HTR-8/SVneo (cell line): ENCODE results near the gene RNF13.
"Not testable (repeated sequence)": the region's sequence is repeated elsewhere in the genome, so short reads cannot be mapped to it uniquely, and the experiment has no call there.

Experiments used
- DNase-seq: peaks from one replicate; pipeline ENCODE4 v3.0.0; 2011; ENCODE audit warnings: low spot score, mixed read lengths; ENCODE audit not compliant: insufficient read length
- FAIRE-seq: peaks from 2 replicates; lab custom pipeline; 2011; peaks lifted over from hg19 to GRCh38; lab: Jason Lieb, UNC

RNF13 gene

GRCh38 chr3:149832086-149832485 lies 19.1 kb downstream of the RNF13 start:
- FAIRE-seq: no peak
- DNase-seq: no peak

DNA sequence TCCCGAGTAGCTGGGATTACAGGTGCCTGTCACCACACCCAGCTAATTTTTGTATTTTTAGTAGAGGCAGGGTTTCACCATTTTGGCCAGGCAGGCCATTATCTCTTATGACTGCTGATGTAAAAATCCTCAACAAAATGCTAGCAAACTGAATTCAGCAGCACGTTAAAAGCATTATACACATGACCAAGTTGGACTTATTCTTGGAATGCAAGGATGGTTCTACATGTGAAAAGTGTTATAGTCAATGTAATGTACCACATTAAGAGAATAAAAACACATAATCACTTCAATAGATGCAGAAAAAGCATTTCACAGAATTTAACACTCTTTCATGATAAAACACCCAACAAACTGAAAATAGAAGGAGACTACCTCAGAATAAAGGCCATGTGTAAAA lies 20.2 kb downstream of the RNF13 start:
- no peak for DNase-seq
- FAIRE-seq: no peak

GRCh38 chr3:149838491-149838890 lies 25.5 kb downstream of the RNF13 start:
- FAIRE-seq, DNase-seq: not testable (repeated sequence)

GRCh38 chr3:149839469-149839868 lies 26.5 kb downstream of the RNF13 start:
- not testable (repeated sequence) for FAIRE-seq, DNase-seq

DNA sequence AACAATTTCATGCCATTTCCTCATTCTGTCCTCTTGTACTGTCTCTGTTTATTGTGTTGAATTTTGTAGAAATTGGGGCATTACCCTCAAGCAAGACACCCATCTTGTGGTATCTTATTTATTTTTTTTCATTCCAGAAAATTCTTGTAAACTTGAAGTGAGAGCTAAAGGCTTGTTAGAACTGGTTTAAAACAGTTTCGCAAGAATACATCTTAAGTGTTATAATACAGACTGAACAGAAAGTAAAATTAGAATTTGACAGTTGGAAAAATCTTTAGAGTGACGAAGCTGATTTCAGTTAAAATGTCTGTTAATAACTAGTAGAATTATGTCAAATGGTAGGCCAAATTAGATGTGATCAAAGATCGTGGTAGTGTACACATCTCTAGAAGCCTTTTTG lies 26.9 kb downstream of the RNF13 start:
- FAIRE-seq (no peak), DNase-seq (no peak)

- DNase-seq: no peak
- FAIRE-seq: no peak
Observed at GRCh38 chr3:149843502-149843901, 30.5 kb downstream of the RNF13 start.

DNA sequence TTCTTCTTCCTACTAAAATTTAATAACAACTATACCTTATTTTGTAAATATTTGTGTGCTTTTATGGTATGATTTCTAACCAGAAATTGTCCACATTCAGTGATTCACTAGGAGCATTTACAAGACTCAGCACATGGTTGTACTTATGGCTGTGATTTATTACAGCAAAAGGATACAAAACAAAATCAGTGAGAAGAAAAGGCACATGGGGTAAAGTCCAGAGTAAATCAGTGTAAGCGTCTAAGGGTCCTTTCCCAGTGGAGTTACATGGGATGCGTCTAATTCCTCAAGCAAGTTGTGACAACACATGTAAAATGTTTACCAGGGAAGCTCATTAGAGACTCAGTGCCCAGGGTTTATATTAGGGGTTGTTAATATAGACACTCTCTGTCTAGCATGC lies 31.1 kb downstream of the RNF13 start:
- no peak for FAIRE-seq
- DNase-seq: no peak

DNA sequence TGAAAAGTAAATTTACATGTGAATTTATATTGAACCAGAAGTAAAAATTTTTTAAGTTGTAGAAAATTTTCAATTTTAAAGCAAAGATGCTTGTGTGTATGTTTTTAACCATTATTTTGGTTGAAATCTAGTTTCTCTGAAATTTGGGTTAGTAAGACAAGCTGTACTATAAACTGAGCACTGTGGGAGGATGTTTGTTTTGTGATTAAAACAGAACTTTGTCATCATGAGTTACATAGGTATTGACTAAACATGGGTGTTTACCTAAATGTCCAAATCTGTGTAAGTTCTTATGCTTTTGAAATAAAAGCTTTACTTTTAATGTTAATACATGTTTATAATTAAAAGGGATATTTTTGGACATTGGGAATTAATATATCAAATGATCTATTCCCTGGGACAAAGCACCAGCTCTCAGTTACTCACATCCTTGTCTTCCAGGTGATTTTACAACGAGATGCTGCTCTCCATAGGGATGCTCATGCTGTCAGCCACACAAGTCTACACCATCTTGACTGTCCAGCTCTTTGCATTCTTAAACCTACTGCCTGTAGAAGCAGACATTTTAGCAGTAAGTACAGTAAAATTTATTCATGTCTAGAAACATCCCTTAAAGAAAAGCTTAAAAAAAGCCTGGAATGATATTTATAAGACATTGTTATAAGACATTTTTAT lies 32.7 kb downstream of the RNF13 start:
- FAIRE-seq: no peak
- DNase-seq: no peak

DNA sequence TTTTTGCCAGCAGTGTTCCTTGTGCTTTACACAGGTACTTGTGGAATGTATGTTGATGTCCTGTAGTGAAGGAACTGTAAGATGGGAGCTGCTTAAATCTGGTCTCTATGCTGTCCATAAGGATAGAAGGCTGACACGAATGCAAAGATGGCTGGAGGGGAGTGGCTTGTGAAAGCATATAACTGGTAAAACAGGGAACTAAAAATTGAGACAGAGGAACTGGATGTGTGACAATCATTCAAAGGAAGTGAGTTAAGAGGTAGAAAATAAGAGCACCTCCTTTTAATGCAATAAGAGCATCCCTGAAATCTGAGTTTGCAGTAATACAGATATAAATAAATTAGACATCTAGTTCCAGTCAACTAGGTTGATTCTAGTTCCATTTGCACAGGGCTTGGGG lies 35.2 kb downstream of the RNF13 start:
- no peak for FAIRE-seq
- DNase-seq: no peak

- FAIRE-seq (no peak), DNase-seq (no peak)
Observed at GRCh38 chr3:149848688-149849087, 35.7 kb downstream of the RNF13 start.

DNA sequence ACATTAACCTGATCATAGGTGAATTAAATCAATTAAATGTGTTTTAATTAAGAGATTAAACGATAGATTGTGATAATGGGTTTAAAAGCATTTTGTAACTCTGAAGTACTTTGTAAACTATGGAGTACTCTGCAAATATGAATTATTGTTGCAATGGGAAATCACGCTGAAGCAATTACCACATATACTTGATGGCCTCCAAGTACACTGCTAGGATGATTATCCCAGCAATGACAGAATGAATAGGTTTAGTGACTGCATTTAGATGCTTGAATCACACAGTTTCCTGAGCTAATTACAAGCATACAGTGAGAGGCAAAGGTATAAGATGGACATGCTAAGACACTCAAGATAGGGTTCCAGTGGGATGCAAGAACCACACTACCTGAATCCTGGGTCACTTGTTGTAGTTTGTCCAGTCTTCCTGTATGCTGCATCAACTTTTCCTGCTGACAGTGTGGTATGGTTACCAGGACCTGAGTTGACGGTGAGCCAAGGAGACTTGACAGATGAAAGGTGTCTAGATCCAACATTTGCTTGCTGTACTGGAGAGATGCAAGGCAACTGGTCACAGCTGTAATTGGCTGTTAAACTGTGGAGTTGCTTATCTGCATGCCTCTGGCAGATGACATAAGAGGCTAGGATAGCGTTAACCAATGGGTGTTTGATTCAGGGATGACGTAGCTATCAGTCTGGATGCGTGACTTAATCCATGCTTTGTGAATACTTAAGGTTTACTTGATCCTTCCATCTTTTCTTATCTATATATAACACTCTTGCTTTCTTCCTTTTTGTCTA lies 38.0 kb downstream of the RNF13 start:
- DNase-seq (no peak), FAIRE-seq (peak; percentile 83)

DNA sequence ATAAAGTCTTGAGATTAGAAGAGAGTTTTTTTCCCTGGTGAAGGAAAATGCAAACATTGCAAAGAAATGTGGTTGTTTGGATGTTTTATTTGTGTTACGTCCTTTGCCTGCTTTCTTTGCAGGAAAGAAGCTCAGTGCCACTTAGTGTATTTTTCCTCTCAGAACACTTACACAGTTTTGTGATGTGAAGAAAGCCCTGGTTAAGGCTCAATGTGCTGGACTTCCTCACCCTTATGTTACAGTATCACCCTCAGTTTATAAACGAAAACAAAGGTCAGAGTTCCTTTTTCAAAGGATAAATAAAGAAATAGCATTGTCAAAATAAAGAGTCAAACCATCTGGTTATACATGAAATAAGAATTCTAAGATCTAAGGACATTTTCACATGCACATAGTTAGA lies 45.9 kb downstream of the RNF13 start:
- DNase-seq (no peak), FAIRE-seq (no peak)

DNA sequence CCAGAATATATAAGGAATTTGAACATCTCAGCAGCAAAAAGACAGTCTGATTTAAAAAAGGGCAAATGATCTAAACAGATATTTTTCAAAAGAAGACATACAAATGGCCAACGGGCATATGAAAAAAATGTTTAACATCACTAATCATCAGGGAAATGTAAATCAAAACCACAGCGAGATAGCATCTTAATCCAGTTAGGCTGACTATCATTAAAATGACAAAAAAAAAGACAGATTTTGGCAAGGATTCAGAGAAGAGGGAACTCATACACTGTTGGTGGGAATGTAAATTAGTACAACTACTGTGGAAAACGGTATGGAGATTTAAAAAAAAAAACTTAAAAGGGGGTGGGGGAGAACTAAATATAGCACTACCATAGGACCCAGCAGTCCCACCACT lies 47.9 kb downstream of the RNF13 start:
- no peak for DNase-seq
- no peak for FAIRE-seq

DNA sequence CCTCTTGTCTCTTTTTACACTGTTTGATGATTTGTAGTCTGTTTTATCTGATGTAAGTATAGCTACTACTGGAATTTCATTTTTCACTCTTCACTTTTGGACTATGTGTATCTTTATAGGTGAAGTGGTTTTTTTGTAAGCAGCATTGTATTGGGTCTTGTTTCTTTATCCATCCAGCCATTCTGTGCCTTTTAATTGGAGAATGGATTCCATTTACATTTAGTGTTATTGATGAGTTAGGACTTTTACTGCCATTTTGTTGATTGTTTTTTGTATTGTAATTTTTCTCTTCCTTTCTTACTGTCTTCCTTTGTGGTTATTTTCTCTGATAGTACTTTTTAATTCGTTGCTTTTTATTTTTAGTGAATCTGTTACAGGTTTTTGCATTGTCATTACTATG lies 54.5 kb downstream of the RNF13 start:
- FAIRE-seq: no peak
- DNase-seq: no peak

GRCh38 chr3:149871855-149872254 lies 58.8 kb downstream of the RNF13 start:
- DNase-seq (no peak), FAIRE-seq (no peak)

GRCh38 chr3:149872589-149872988 lies 59.6 kb downstream of the RNF13 start:
- no peak for DNase-seq
- FAIRE-seq: no peak

DNA sequence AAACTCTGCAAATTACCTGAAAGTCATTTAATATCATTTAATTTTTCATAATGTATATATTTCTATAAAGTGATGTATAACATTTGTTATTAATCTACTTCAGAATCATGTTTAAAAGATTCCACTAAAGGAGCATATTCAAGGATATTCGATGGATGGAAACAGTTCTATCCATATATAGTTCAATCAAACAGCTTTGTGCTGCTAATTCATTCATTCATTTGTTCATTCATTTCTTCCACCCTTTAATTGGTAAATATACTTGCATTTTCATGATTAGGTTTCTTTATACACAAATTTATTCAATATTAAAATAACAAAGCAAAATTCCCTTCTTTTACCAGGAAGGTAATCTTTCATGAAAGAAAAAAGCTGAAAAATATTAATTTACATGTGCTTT lies 64.7 kb downstream of the RNF13 start:
- DNase-seq: no peak
- FAIRE-seq: no peak

- DNase-seq: peak; percentile 45
- no peak for FAIRE-seq
Observed at GRCh38 chr3:149879872-149880271, 66.9 kb downstream of the RNF13 start.

- FAIRE-seq (no peak), DNase-seq (no peak)
Observed at GRCh38 chr3:149881879-149882278, 68.9 kb downstream of the RNF13 start.

DNA sequence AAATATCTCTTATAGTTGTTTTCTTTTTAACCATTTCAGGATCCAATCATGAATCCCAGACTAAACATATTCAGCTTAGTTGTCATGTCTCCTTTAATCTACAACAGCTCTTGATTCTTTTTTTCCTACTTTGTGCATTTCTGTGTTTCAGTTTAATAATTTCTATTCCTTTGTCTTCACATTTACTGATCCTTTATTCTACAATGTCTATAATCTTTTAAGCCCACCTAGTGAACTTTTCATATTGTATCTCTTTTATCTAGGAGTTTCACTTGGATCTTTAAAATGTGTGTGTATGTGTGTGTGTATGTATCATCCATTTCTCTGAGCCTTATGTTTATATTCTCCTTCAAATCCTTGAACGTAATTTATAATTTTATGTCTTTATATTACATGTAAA lies 70.1 kb downstream of the RNF13 start:
- DNase-seq: no peak
- no peak for FAIRE-seq

- not testable (repeated sequence) for DNase-seq, FAIRE-seq
Observed at GRCh38 chr3:149883860-149884259, 70.8 kb downstream of the RNF13 start.

DNA sequence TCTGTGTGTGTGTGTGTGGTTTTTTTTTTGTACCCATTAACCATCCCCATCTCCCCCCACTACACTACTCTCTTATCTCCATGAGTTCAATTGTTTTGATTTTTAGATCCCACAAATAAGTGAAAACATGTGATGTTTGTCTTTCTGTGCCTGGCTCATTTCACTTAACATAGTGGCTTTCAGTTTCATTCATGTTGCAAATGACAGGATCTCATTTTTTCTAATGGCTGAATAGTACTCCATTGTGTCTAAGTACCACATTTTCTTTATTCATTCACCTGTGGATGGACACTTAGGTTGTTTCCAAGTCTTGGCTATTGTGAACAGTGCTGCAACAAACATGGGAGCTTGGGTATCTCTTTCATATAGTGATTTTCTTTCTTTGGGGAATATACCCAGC lies 71.8 kb downstream of the RNF13 start:
- FAIRE-seq, DNase-seq: not testable (repeated sequence)
